ENCODE results near the gene VAPB.

DNA sequence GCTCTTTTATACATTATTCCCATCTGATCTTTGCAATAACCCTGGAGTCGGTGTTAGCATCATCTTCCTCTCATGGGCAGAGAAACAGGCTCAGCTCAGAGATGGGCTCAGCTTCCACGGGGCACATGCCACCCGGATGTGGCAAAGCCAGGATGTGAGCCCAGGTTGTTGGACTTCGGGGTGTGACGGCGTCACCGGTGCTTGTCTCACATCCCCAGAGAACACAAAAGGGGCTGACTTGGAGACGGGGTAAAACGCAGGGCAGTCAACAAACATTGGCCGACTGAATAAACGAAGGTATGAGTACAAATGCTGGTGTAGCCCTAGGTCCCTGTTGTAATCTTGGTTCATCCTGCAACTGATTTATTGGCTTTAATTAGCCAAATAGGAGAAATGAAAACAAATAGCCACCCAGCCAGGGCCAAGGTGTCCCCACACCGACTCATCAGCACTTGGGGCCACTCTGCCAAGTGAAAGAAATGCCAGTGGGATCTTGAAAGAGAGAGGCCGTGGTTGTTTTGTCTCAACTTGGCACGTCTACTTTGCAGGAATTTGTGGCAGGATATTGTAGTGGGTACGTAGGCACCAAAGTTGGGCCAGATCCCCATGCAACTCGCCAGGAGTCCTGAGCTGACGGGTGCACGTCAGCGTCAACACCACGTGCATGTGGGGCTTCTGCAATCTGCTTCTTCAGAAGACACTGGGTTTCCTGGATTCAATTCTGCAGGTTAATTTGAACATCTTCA, 83.4 kb downstream of the VAPB start:
- TF ChIP-seq, protein P1, sequence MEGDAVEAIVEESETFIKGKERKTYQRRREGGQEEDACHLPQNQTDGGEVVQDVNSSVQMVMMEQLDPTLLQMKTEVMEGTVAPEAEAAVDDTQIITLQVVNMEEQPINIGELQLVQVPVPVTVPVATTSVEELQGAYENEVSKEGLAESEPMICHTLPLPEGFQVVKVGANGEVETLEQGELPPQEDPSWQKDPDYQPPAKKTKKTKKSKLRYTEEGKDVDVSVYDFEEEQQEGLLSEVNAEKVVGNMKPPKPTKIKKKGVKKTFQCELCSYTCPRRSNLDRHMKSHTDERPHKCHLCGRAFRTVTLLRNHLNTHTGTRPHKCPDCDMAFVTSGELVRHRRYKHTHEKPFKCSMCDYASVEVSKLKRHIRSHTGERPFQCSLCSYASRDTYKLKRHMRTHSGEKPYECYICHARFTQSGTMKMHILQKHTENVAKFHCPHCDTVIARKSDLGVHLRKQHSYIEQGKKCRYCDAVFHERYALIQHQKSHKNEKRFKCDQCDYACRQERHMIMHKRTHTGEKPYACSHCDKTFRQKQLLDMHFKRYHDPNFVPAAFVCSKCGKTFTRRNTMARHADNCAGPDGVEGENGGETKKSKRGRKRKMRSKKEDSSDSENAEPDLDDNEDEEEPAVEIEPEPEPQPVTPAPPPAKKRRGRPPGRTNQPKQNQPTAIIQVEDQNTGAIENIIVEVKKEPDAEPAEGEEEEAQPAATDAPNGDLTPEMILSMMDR (IDR thresholded peaks at IDR 0.05) = no peak
- no peak for TF ChIP-seq POLR2A (IDR thresholded peaks at IDR 0.05)
